GM19328 (cell line): ENCODE data around the gene KRT85.
"Not testable (repeated sequence)": the region's sequence is repeated elsewhere in the genome, so short reads cannot be mapped to it uniquely, and the experiment has no call there.

Source experiments
- ATAC-seq: cut with Tn5 transposase; IDR thresholded peaks from one replicate; pipeline ENCODE4 v1.9.1; 2021; ENCODE audit warnings: mild to moderate bottlenecking, moderate library complexity; ENCODE audit not compliant: unreplicated experiment

Gene KRT85

GRCh38 chr12:52366738-52367485 is at the start of gene KRT85:
Gene KRT85, minus strand, starts transcription at chr12:52367481. Its CDS starts 76 bp downstream, at chr12:52367405.
- ATAC-seq = no peak

- ATAC-seq = no peak
Measured at GRCh38 chr12:52416795-52417194, 49.5 kb upstream of the KRT85 start.

GRCh38 chr12:52415870-52416750 is 48.8 kb upstream of the KRT85 start:
- ATAC-seq = no peak

GRCh38 chr12:52414936-52415335 is 47.7 kb upstream of the KRT85 start:
- no peak for ATAC-seq

- ATAC-seq = no peak
Measured at GRCh38 chr12:52413782-52414345, 46.6 kb upstream of the KRT85 start.

GRCh38 chr12:52413202-52413601 is 45.9 kb upstream of the KRT85 start:
- no peak for ATAC-seq

GRCh38 chr12:52411815-52412214 is 44.5 kb upstream of the KRT85 start:
- ATAC-seq = no peak

- ATAC-seq = not testable (repeated sequence)
Measured at GRCh38 chr12:52410589-52411248, 43.4 kb upstream of the KRT85 start.

GRCh38 chr12:52407918-52408317 is 40.6 kb upstream of the KRT85 start:
- no peak for ATAC-seq

GRCh38 chr12:52405922-52406385 is 38.7 kb upstream of the KRT85 start, which contains the start of gene KRT82:
Gene KRT82, minus strand, starts transcription at chr12:52406335. Its CDS starts 58 bp downstream, at chr12:52406277.
- ATAC-seq = no peak

GRCh38 chr12:52404951-52405350 is 37.7 kb upstream of the KRT85 start:
- no peak for ATAC-seq

GRCh38 chr12:52403561-52403960 is 36.3 kb upstream of the KRT85 start:
- ATAC-seq = no peak

- ATAC-seq = no peak
Measured at GRCh38 chr12:52402873-52403540, 35.7 kb upstream of the KRT85 start.

GRCh38 chr12:52402377-52402776 is 35.1 kb upstream of the KRT85 start:
- ATAC-seq = no peak

GRCh38 chr12:52401926-52402325 is 34.6 kb upstream of the KRT85 start:
- no peak for ATAC-seq

- ATAC-seq = no peak
Measured at GRCh38 chr12:52401526-52401925, 34.2 kb upstream of the KRT85 start.

GRCh38 chr12:52400906-52401305 is 33.6 kb upstream of the KRT85 start:
- no peak for ATAC-seq

- ATAC-seq = no peak
Measured at GRCh38 chr12:52399756-52400155, 32.5 kb upstream of the KRT85 start.

- no peak for ATAC-seq
Measured at GRCh38 chr12:52398176-52398575, 30.9 kb upstream of the KRT85 start.

- ATAC-seq = no peak
Measured at GRCh38 chr12:52396656-52397055, 29.4 kb upstream of the KRT85 start.
